Measurements from ENCODE around the gene SERPINB7. TPM values are rescaled to one million over a fixed set of nuclear protein-coding genes. Genes with fewer than 3 reads are reported as not detected.

SERPINB7 gene
- polyA plus RNA-seq, 1 of the 3 experiments (the other 2 are of a cell fraction), result 99.5 TPM

GRCh38 chr18:63730773-63731172 is 44.4 kb upstream of the SERPINB7 start:
- ChIA-PET CTCF (interaction anchor here (0.6 to 1.2 kb wide), 2 partner anchors 11 to 152 kb away, joined by 3 read pairs; no protein-coding TSS in a partner anchor), POLR2A (no interaction called here)
- no peak for DNase-seq
- Histone ChIP-seq H3K9ac (no peak overlapping the region), H4K20me1 (ENCODE audit: insufficient read depth) (no peaks in the 10 kb centered on the region), H3K9me3 (no peaks in the 10 kb centered on the region), H3K9me2 (no peaks in the 10 kb centered on the region), H2AFZ (ENCODE audit: low read depth) (no peak overlapping the region), H3K4me1 (ENCODE audit: control insufficient read depth in 1 of 2, insufficient read depth in 2 of 2, low read depth in 1 of 2, low read length in 1 of 2) (no peaks in the 10 kb centered on the region), H3F3A (replicated peaks; ENCODE audit: insufficient read depth) (no peaks in the 10 kb centered on the region), H3K4me3 (ENCODE audit: low read depth in 2 of 2, low read length in 1 of 2) (no peak overlapping the region), H3K4me2 (no peak overlapping the region), H3K27me3 (ENCODE audit: insufficient read depth) (no peaks in the 10 kb centered on the region; the same call in 1 of the 2 replicates), H3K79me2 (ENCODE audit: insufficient read depth) (no peaks in the 10 kb centered on the region), H3K36me3 (replicated peaks in 1 of 2; ENCODE audit: control insufficient read depth in 1 of 2, insufficient read depth in 2 of 2, low read length in 1 of 2) (no peaks in the 10 kb centered on the region), H3K27ac (ENCODE audit: low read depth in 2 of 2, low read length in 1 of 2) (no peak overlapping the region)
- 0% methylated on average over 3 of the region's 5 CpGs for WGBS (ENCODE audit: low lambda C conversion rate)
- no peak for TF ChIP-seq RAD21 (IDR thresholded peaks at IDR 0.05; ENCODE audit: low read length)
- TF ChIP-seq, protein P1, sequence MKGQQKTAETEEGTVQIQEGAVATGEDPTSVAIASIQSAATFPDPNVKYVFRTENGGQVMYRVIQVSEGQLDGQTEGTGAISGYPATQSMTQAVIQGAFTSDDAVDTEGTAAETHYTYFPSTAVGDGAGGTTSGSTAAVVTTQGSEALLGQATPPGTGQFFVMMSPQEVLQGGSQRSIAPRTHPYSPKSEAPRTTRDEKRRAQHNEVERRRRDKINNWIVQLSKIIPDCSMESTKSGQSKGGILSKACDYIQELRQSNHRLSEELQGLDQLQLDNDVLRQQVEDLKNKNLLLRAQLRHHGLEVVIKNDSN (IDR thresholded peaks at IDR 0.05; ENCODE audit: borderline replicate concordance, low read depth), result peak; percentile 28; the same call in 1 of the 2 replicates
- TF ChIP-seq POLR2AphosphoS5 (IDR thresholded peaks at IDR 0.05; ENCODE audit: low read depth, low read length), result no peak

GRCh38 chr18:63731215-63731614 is 44.0 kb upstream of the SERPINB7 start:
- TF ChIP-seq SMC3 (IDR thresholded peaks at IDR 0.05; ENCODE audit: low read depth, low read length) (no peak), NFIC (IDR thresholded peaks at IDR 0.05; ENCODE audit: borderline replicate concordance) (no peak), JUND (IDR thresholded peaks at IDR 0.05) (no peak), TEAD4 (IDR thresholded peaks at IDR 0.05; ENCODE audit: borderline replicate concordance, insufficient read depth) (no peak), FOXM1 (IDR thresholded peaks at IDR 0.05; ENCODE audit: low read depth) (no peak), CHD2 (IDR thresholded peaks at IDR 0.05; ENCODE audit: low read length, partially characterized antibody) (no peak)
- TF ChIP-seq, protein P2, sequence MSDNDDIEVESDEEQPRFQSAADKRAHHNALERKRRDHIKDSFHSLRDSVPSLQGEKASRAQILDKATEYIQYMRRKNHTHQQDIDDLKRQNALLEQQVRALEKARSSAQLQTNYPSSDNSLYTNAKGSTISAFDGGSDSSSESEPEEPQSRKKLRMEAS (IDR thresholded peaks at IDR 0.05; ENCODE audit: low read depth), result no peak
- no peak overlapping the region for H3K9ac ChIP-seq
- no peak overlapping the region for H3K4me3 ChIP-seq (ENCODE audit: low read depth in 2 of 2, low read length in 1 of 2)
- POLR2A ChIA-PET, result no interaction called here
- H3K9me3 ChIP-seq, result no peaks in the 10 kb centered on the region
- no peak overlapping the region for H3K4me2 ChIP-seq
- H2AFZ ChIP-seq (ENCODE audit: low read depth), result no peak overlapping the region; the same call in 1 of the 2 replicates
- DNase-seq, result no peak
- no peaks in the 10 kb centered on the region for H4K20me1 ChIP-seq (ENCODE audit: insufficient read depth)
- no peaks in the 10 kb centered on the region for H3K4me1 ChIP-seq (ENCODE audit: control insufficient read depth in 1 of 2, insufficient read depth in 2 of 2, low read depth in 1 of 2, low read length in 1 of 2)
- no peaks in the 10 kb centered on the region for H3K36me3 ChIP-seq (replicated peaks in 1 of 2; ENCODE audit: control insufficient read depth in 1 of 2, insufficient read depth in 2 of 2, low read length in 1 of 2)
- 6% methylated on average over 3 of the region's 3 CpGs for WGBS (ENCODE audit: low lambda C conversion rate)
- no peaks in the 10 kb centered on the region for H3K79me2 ChIP-seq (ENCODE audit: insufficient read depth)
- CTCF ChIA-PET, result interaction anchor here (1.2 kb wide), 1 partner anchor 11 kb away, joined by 3 read pairs; no protein-coding TSS in a partner anchor
- no peak overlapping the region for H3K27ac ChIP-seq (ENCODE audit: low read depth in 2 of 2, low read length in 1 of 2)
- no peaks in the 10 kb centered on the region for H3F3A ChIP-seq (replicated peaks; ENCODE audit: insufficient read depth)
- no peaks in the 10 kb centered on the region; the same call in 1 of the 2 replicates for H3K27me3 ChIP-seq (ENCODE audit: insufficient read depth)
- H3K9me2 ChIP-seq, result no peaks in the 10 kb centered on the region

DNA sequence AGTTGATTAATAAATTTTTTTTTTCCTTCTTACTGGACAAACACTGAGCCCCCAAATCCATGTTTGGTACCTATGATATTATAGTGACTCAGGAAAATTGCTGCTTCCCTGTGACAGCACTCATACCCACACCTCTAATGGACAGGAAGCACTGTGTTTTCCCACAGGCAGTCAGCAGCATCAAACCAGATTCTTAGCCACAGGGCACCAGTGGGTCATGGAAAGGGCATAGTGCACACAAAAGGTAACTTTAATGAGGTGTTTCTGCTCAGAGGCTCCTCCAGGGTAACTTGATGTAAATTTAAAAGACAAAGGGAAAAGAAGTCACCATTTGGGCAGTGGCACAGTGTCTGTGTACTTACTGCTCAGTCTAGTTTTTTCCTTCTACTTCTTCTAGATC is 38.3 kb upstream of the SERPINB7 start:
- H3K36me3 ChIP-seq (replicated peaks in 1 of 2; ENCODE audit: control insufficient read depth in 1 of 2, insufficient read depth in 2 of 2, low read length in 1 of 2), result no peaks in the 10 kb centered on the region
- H3K27me3 ChIP-seq (ENCODE audit: insufficient read depth), result no peaks in the 10 kb centered on the region
- CTCF ChIA-PET, result no interaction called here
- H3K4me2 ChIP-seq, result no peak overlapping the region
- H2AFZ ChIP-seq (ENCODE audit: low read depth), result no peak overlapping the region
- no peaks in the 10 kb centered on the region for H3K79me2 ChIP-seq (ENCODE audit: insufficient read depth)
- TF ChIP-seq MEF2A (IDR thresholded peaks at IDR 0.05; ENCODE audit: borderline replicate concordance, low read depth), result no peak
- TF ChIP-seq, protein P2 (IDR thresholded peaks at IDR 0.05; ENCODE audit: low read depth), result no peak
- no peak for TF ChIP-seq FOXM1 (IDR thresholded peaks at IDR 0.05; ENCODE audit: low read depth)
- TF ChIP-seq RAD21 (IDR thresholded peaks at IDR 0.05; ENCODE audit: low read length), result no peak
- POLR2A ChIA-PET, result no interaction called here
- H3K27ac ChIP-seq (ENCODE audit: low read depth in 2 of 2, low read length in 1 of 2), result no peak overlapping the region
- H3K9me3 ChIP-seq, result no peaks in the 10 kb centered on the region
- DNase-seq, result no peak
- H3F3A ChIP-seq (replicated peaks; ENCODE audit: insufficient read depth), result no peaks in the 10 kb centered on the region
- H3K4me3 ChIP-seq (ENCODE audit: low read depth in 2 of 2, low read length in 1 of 2), result no peak overlapping the region
- H3K4me1 ChIP-seq (ENCODE audit: control insufficient read depth in 1 of 2, insufficient read depth in 2 of 2, low read depth in 1 of 2, low read length in 1 of 2), result no peaks in the 10 kb centered on the region
- H3K9ac ChIP-seq, result no peak overlapping the region
- H3K9me2 ChIP-seq, result no peaks in the 10 kb centered on the region
- H4K20me1 ChIP-seq (ENCODE audit: insufficient read depth), result no peaks in the 10 kb centered on the region

Data from SK-N-SH (cell line).